Activated T-cell treated with anti-CD3 and anti-CD28 coated beads for 24 hours (primary cell): Measurements from ENCODE around the gene PLEKHA6.

Experiments used
- DNase-seq: peaks from one replicate; pipeline ENCODE4 v3.0.0-alpha.2; 2020; ENCODE audit warnings: low read depth

PLEKHA6 gene

GRCh38 chr1:204383163-204383904, 23.6 kb upstream of the PLEKHA6 start:
- no peak for DNase-seq

- DNase-seq, result no peak
These were observed 23.0 kb upstream of the PLEKHA6 start for GRCh38 chr1:204382714-204383083.

DNA sequence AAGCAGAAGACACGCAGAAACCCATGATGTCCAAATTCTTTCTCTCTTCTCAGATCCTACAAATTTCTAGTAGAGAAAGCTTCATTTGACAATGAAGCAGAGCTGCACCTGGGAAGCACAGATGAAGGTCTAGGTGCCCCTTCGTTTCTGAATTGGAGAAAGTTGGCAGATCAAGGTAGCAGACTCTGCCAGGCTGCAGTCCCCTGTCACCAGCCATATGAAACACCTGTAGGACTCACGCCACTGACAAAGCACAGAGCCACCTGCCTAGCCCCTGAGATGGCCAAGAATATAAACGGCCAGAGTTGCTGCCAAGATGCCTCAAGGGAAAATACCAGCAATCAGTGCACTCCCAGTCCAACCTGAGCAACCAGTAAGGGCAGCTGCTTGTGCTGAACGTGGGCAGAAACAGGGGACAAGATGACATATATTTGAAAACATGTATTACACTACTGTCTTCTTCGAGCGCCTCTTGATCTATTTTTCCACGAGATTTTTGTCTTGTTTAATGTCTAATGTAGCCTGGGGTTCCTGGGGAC, 20.6 kb upstream of the PLEKHA6 start:
- DNase-seq, result no peak

- DNase-seq, result no peak
These were observed 18.3 kb upstream of the PLEKHA6 start for GRCh38 chr1:204377800-204378668.

- DNase-seq, result no peak
These were observed 17.4 kb upstream of the PLEKHA6 start for GRCh38 chr1:204376919-204377799.

DNA sequence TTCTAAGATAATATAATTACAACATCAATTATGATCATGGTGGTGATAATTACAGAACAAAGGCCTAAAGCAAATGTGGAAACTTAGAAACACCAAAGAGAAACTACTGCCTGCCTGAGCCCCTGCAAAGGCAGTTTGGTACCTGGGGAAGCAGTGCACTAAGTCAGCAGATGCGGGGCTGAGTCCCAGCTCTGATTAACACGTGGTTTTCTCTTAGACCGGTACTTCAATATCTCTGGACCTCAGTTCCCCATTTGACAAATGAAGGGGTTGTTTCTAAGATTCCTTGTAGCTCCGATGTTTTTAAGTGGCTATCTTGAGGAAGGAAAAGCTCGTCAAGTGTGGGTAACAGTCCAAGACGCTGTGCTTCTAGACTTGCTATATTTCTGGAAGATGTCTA, 16.7 kb upstream of the PLEKHA6 start:
- DNase-seq, result no peak

DNA sequence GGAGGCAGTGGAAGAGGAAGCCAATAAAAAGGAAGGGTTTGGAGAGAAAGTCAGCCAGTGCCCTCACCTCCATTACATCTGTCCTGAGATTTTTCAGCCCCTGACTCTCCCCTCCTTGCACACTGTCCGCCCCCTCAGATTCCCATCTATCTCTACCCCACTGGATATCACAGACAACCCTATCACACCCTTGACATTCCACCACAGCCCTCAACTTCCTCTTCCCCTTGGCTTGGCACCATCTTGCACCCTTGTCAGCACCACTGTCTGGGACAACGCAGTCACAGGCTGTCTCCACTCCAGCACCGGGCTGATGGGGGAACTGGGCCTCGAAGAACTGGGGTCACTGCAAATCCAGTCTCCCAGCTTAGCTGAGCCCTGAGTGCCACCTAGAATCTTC, 14.2 kb upstream of the PLEKHA6 start:
- DNase-seq, result no peak

- DNase-seq, result no peak
These were observed 10.4 kb upstream of the PLEKHA6 start for GRCh38 chr1:204370176-204370575.

DNA sequence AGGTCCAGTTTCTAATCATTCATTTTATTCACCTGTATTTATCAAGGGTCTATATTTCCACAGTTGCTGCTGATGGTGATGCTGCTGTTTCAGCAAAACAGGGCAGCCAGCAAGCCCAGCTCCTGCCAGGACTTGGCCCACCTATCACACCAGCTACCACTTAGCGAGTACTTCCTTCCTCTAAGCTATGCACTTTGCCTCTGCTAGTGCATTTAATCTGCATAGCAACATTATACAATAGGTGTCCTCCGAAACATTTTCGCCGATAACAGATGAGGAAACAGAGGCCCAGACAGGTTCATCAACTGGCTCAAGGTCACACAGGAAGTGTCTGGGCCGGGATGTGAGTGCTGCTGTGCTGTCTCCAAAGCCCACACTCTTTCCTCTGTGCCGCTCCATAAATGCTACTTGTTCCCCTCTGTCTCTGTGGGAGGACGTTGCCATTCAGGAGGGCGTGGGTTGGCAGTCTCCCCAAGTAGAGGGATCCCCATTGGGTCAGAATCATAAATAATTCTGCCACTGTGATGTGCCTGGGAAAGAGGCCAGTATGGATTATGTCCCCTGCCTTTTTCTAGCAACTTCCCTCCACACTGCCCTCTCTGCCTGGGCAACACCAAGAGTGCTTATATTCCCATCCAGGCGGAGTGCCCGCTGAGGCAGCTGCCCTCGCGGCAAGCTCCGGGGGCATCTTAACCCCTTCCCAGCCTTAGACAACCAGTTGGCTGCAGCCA, 9.4 kb upstream of the PLEKHA6 start:
- no peak for DNase-seq

DNA sequence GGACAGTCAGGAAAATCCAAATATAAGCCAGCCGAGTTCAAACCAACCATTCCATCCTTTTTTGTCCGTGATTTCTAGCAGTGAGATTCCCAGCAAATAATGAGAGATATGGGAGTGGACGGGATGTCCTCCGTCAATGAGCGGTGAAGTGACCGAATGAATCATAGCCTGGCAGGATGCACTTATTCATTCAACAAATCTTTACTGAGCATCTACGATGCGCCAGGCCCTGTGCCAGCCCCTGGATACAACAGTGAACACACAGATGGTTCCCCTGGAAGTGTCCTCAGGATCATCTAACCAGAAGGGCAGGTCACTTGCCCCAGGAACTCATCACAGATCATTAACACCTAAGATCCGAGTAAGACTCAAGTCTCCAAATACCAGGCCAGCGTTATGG, 8.2 kb upstream of the PLEKHA6 start:
- DNase-seq, result no peak

DNA sequence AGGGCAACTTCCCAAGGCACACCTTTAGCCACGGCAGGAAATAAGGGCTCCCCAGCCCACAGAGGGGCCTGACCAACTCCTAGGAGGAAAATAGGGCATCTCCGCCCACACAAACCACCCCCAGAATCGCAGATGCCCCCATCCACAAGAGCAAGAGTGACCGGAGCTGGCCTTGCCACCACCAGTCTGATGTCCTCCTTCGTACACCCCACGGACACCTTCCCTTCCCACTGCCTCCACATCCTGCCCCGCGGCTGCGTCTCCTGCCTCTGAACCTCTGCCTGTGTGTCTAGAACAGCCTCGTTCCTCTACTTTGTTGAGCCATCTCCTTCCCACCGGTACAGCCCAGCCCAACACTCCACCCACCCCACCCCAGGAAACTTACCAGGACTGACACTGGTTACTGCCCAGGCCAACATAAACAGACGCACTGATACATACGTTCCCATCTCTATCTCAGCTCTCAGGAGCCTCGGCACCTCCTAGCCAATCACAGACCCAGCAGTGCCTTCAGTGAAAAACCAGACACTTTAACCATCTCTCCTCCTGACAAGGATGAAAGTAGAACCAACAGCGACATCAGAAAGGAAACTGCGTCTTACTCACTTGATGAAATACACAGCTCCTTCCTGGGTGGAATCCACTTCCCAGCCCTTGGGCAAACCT, 7.6 kb upstream of the PLEKHA6 start:
- no peak for DNase-seq

GRCh38 chr1:204366759-204367158, 7.0 kb upstream of the PLEKHA6 start:
- no peak for DNase-seq

GRCh38 chr1:204363335-204364114, 3.8 kb upstream of the PLEKHA6 start:
- peak; percentile 69 for DNase-seq

DNA sequence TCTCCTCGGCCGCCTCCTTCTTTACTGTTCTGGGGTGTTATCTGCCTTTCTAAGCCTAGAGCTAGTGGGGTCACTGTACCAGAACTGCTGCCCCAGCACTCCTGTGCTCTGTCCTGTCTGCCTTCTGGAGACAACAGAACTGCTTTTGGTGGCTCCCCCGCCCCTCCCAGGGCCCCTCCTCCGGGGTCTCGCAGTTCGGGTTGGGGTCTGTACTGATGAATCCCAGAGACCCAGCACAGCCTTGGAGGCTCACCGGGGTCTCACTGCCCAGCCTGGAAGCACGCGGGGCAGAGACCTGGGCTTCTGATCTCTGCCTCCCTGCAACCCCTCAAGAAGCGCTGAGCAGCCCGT, 3.2 kb upstream of the PLEKHA6 start:
- no peak for DNase-seq

GRCh38 chr1:204361781-204362180, 2.1 kb upstream of the PLEKHA6 start:
- DNase-seq, result no peak

DNA sequence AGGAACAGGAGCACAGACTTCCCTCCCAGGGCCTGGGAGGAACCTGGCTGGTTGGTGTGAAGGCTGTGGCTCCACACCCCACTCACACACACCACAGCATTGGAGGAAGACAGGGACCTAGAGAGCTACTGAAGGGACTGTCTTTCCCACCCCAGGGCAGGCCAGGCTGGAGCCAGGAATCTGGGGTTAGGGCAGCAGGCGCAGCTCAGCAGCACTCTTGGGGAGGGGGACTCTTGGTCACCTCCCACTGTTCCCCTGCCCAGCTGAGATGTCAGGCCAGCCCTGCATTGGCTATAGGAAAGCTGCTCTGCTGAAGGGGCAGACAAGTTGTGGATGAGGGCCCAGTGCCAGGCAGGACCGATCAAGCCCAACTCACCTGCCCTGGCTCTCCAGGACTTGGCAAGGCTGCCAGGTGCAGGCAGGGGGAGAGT, 1.6 kb upstream of the PLEKHA6 start:
- no peak for DNase-seq

GRCh38 chr1:204360314-204360713, 585 bp upstream of the PLEKHA6 start:
- no peak for DNase-seq

- DNase-seq, result no peak
These were observed 627 bp downstream of the PLEKHA6 start for GRCh38 chr1:204359131-204359473.

DNA sequence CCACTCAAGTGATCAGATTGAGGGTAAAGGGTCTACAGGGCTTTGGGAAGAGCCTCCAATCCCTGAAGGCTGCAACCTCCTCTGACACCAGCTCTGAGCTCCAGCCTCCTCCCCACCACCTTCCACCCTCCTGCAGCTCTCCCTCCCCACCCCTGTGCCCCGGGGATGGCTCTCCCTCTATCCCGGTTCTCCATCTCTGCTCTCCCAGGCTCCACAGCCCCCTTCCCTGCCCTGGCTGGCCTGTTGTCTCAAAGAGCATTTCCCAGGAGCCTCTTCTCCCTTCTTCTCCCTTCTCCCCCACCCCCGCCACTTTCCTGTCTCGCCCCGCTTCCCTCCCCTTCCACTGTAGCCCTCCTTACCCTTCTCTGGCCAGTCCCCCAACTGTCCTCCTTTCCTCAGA, 1.1 kb downstream of the PLEKHA6 start:
- no peak for DNase-seq
